A172 (cell line): Measurements from ENCODE around the gene TMEM178B. TPM values are rescaled to one million over a fixed set of nuclear protein-coding genes. Genes with fewer than 3 reads are reported as not detected.
"Not testable (repeated sequence)": the region's sequence is repeated elsewhere in the genome, so short reads cannot be mapped to it uniquely, and the experiment has no call there.

Experiments
- DNase-seq: peaks from one replicate; pipeline ENCODE4 v3.0.0-alpha.2; 2015; ENCODE audit warnings: low spot score
- total RNA-seq: library from RNA; depleted of rRNA; stranded (reverse); fragments of >200 nt; shearing (Covaris generic); gene quantifications from 2 replicates; pipeline ENCODE4 v1.2.3, GENCODE V29; 2014

The TMEM178B gene
- total RNA-seq, 1 experiment from 2014 or later: 0.50 TPM

DNA sequence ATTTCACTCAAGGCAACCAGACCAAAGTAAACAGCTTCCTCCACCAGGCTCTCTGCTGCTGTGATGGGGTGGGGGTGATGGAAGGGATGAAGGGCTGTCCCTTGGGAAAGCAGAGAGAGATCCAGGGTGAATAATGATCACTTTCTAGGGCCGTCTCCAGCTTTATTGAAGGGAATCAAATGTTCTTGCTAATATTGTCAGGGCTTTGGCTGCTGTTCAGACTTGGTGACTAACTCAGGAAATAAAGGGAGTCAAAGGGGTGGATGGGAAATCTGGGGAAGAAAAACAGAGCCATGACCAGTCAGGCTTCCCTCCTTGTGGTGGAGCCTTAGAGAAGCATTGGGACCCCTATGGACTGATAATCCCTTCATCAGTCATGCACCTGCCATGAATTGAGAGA is 281.2 kb downstream of the TMEM178B start:
- no peak for DNase-seq

DNA sequence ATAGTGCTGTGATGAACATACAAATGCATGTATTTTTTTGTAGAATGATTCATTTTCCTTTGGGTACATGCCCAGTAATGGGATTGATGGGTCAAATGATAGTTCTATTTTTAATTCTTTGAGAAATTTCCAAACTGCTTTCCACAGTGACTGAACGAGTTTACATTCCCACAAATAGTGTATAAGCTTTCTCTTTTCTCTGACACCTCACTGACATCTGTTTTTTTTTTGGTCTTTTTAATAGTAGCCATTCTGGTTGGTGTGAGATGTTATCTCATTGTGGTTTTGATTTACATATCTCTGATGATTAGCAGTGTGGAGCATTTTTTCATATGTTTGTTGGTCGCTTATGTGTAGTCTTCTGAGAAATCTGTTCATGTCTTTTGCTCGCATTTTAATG is 282.3 kb downstream of the TMEM178B start:
- no peak for DNase-seq

GRCh38 chr7:141358386-141358785 is 284.5 kb downstream of the TMEM178B start:
- DNase-seq: no peak

- DNase-seq: no peak
Measured at GRCh38 chr7:141359262-141359661, 285.4 kb downstream of the TMEM178B start.

GRCh38 chr7:141359740-141360415 is 286.0 kb downstream of the TMEM178B start:
- peak; percentile 80 for DNase-seq

GRCh38 chr7:141360416-141360760 is 286.5 kb downstream of the TMEM178B start:
- no peak for DNase-seq

DNA sequence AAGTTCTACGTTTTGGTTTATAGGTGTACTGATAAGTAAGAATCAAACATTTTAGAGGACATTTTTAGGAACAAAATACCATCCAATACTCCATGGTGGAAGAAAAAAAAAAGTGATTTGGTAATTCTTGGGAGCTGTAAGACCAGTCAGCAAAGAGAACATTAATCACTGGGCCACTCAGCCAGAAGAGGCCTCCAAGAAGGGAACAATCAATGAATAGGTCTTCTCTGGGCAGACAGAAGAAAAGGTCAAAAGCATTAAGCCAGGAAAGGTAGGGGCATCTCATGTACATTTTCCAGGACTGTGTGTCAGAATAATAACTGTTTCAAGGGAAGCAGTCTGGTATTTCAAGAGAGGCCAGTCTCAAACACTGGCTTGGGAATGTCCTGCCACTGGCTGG is 286.9 kb downstream of the TMEM178B start:
- DNase-seq: no peak

- DNase-seq: no peak
Measured at GRCh38 chr7:141361479-141361878, 287.6 kb downstream of the TMEM178B start.

DNA sequence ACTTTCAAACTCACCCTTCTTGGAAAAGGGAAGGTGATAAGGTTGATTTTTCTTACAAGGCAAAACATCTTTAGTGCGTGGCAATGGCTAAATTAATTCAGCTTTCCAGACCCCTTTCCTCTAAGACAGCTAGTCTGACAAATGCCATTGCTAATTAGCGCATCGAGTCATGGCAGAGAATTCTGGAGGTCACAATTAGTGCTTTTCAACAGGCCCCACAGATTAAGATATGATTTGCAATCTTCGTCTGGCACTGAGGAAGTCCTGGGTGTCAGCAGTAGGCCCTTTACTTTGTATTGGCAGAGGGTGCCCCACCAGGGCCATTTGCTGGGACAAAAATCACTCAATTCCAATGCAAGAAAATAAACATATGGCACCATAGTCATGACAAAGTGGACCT is 288.1 kb downstream of the TMEM178B start:
- no peak for DNase-seq

DNA sequence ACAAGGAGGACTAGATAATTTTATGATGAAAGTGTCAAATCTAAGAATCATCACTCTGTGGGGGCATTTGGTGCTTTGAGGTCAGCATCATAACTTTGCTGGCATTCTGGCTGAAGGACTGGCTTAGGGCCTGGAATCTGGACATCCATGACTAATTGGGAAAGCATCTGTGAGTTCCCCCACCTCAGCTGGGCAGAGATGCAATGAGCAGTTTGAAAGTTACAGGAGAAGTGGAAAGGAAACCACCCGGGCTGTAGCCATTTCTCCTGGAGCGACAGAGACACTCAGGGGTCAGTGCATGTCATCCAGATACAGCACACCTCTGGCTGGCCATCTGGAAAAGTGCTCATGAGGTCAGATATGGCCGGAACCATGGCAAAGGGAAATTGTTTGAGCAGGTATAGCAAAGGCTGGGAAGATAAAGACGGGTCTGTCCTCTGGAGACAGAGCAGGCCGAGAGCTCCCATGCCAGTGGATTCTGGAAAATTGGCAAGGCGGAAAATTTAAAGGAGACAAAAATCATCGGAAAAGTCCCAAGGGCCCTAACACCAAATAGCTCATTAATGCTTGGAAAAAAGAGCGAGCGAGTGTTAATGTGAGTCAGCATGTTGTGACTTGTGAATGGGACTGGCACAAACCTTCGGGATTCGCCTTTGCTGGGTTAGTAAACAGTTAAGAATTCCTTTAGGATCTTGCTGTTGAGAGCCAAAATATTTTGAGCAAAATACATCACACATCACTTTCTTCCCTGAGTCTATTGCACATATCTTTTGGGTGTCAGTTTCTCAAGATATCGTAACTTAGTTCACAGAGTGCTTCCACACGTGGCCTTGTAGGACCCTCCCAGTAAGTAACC is 288.9 kb downstream of the TMEM178B start:
- DNase-seq: peak; percentile 95

- no peak for DNase-seq
Measured at GRCh38 chr7:141363748-141364147, 289.9 kb downstream of the TMEM178B start.

DNA sequence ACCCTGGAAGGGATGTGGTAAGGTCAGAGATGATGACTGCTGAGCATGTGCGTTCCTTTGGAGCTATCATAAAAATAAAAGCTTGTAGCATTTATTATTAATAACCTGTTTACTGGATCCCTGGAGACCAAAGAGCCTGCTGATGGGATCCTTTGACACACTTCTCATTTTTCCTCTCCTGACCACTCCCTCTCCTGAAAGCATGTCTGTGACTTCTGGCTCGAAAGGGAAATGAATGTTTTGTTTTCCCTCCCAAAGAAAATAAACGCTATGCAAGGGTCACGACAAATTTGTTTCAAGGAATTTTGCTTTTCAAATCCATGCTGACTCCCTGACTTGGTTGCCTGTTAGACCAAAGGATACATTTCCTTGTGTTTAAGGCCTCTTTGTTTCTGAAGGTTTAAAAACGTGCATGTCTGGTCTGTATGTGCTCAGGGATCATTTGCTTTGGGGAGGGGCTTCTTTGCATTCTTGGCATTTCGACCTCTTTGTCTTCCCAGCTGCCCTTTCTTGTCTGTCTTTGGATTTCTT is 292.3 kb downstream of the TMEM178B start:
- DNase-seq: no peak

DNA sequence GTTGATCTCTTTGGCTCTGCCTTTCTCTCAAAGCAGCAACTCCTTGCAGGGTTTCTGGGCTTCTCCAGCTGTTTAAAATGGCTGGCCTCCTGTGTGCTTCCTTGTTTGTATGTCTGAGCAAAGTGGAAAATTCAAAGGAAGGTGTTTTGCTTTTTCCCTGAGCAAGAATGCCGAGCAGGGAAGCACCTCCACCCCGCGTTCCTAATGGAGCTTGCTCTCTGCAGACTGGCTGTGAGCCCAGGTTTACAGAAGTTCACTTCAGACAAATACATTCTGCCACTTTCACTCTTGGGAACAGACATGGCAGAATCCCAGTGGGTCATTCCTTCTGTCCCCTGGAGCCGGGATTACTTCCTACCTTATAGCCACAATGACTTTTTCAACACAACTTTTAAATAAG is 295.6 kb downstream of the TMEM178B start:
- DNase-seq: no peak

DNA sequence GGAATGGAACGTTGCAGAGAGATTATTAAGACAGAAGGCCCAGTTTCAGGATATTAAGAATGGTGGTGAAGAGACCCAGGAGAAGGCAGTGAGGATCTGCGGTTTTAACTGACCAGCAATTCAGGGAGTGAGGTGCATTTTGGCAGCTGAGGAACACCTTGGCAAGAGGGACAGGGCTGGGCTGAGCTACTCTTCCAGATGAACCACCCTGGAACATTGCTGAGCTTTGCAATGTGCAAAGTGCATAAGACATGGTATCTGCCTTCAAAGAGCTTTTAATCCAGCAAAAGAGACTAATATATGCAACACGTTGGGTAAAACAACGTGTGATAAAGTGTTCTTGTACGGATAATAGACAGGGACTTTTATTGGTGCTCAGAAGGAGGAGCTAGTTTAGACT is 296.3 kb downstream of the TMEM178B start:
- DNase-seq: no peak

DNA sequence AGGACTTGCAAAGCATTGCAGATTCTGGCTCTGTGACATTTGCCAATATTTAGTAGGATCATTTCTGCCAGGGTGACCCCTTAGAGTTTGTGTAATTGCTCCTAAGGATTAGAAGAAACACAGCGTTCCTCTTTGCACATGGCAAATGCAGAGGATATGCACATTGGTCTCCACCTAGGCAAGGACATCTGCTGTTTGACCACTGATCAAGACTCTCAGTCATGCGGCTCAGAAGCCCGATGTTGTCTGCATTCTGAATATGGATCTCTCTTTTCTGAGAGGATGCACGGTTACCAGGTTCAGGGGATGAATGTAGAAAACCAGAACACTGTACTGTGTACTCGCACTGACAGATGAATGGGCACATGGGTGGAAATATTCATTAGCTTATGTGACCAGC is 296.8 kb downstream of the TMEM178B start:
- DNase-seq: no peak

- DNase-seq: no peak
Measured at GRCh38 chr7:141374425-141374824, 300.6 kb downstream of the TMEM178B start.

GRCh38 chr7:141375442-141375841 is 301.6 kb downstream of the TMEM178B start:
- DNase-seq: no peak

GRCh38 chr7:141377906-141378305 is 304.0 kb downstream of the TMEM178B start:
- DNase-seq: no peak

GRCh38 chr7:141378405-141378804 is 304.5 kb downstream of the TMEM178B start:
- no peak for DNase-seq

GRCh38 chr7:141381794-141382427 is 308.0 kb downstream of the TMEM178B start:
- DNase-seq: no peak

- not testable (repeated sequence) for DNase-seq
Measured at GRCh38 chr7:141383356-141383755, 309.5 kb downstream of the TMEM178B start.

DNA sequence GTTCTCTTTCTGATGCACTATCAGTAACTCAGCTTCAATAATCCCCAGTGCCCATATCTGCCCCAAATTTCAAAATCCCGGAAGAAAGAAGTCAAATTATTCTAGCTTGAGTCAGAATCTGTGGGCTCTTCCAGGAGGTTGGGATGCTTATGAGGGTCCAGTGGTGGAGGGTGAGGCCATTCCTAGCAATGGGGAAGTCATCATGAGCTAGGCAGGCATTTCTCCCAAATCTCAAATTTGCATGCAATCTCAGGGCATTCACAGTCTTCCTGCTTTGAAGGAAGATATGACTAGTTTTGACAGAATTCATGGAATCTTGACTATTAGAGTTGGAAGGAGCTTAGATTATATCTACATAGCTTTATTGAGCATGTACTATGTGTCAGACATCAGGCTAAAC is 313.0 kb downstream of the TMEM178B start:
- DNase-seq: no peak
